Endodermal cell (in vitro differentiated cells): ENCODE data around the gene RHCE. TPM values are rescaled to one million over a fixed set of nuclear protein-coding genes. Genes with fewer than 3 reads are reported as not detected.

ENCODE experiments used
- DNase-seq: peaks from one replicate; pipeline ENCODE4 v3.0.0-alpha.2; 2017
- H3K27ac ChIP-seq: 2 replicates; pipeline ENCODE4 v1.5.1; 2013; ENCODE audit warnings: mild to moderate bottlenecking, low read depth, low read length, moderate library complexity
- H3K27me3 ChIP-seq: 2 replicates; pipeline ENCODE4 v1.6.1; 2013; ENCODE audit warnings: mild to moderate bottlenecking, low read length, moderate library complexity; ENCODE audit not compliant: insufficient read depth, control insufficient read depth, poor library complexity, severe bottlenecking
- H3K36me3 ChIP-seq: 2 replicates; pipeline ENCODE4 v1.7.0; 2013; ENCODE audit warnings: mild to moderate bottlenecking, low read length, moderate library complexity; ENCODE audit not compliant: control insufficient read depth, insufficient read depth
- H3K4me1 ChIP-seq: one replicate; pipeline ENCODE4 v1.7.0; 2013; ENCODE audit warnings: low read length; ENCODE audit not compliant: control insufficient read depth, insufficient read depth
- H3K4me3 ChIP-seq: 2 replicates; pipeline ENCODE4 v1.5.1; 2013; ENCODE audit warnings: mild to moderate bottlenecking, low read length, moderate library complexity
- H3K9ac ChIP-seq: 2 replicates; pipeline ENCODE4 v1.6.1; 2013; ENCODE audit warnings: mild to moderate bottlenecking, low read length, moderate library complexity; ENCODE audit not compliant: poor library complexity, severe bottlenecking; ENCODE audit errors: extremely low read depth
- H3K9me3 ChIP-seq: 2 replicates; pipeline ENCODE4 v1.6.1; 2013; ENCODE audit warnings: mild to moderate bottlenecking, low read length, moderate library complexity; ENCODE audit not compliant: control insufficient read depth
- H3K27ac Mint-ChIP-seq: 2 replicates; pipeline ENCODE4 v1.8.0; 2020; ENCODE audit warnings: mixed read lengths
- H3K27me3 Mint-ChIP-seq: 2 replicates; pipeline ENCODE4 v1.8.0; 2021; ENCODE audit warnings: mild to moderate bottlenecking, mixed read lengths; ENCODE audit not compliant: insufficient read depth
- H3K36me3 Mint-ChIP-seq: 2 replicates; pipeline ENCODE4 v1.8.0; 2020; ENCODE audit warnings: low read depth, mixed read lengths
- H3K4me1 Mint-ChIP-seq: 2 replicates; pipeline ENCODE4 v1.8.0; 2020; ENCODE audit warnings: mixed read lengths
- H3K4me3 Mint-ChIP-seq: 2 replicates; pipeline ENCODE4 v1.8.0; 2020; ENCODE audit warnings: mild to moderate bottlenecking, moderate library complexity, mixed read lengths
- H3K9me3 Mint-ChIP-seq: 2 replicates; pipeline ENCODE4 v1.8.0; 2020; ENCODE audit warnings: mild to moderate bottlenecking, mixed read lengths
- CTCF ChIP-seq: fragments of 200-600 bp; sonication (generic); conservative IDR thresholded peaks from 2 replicates; pipeline ENCODE4 v1.5.0; 2021; ENCODE audit warnings: antibody characterized with exemption, mild to moderate bottlenecking
- WGBS, 2 experiments: methylation state at CpG; one replicate each; pipeline versions ENCODE4 v1.1.5 to v1.1.7; 2013; ENCODE audit warnings: missing lambda C conversion rate in 2 of 2, mixed read lengths in 1 of 2; ENCODE audit not compliant: insufficient coverage in 1 of 2, insufficient read length in 1 of 2; 5-methylcytosine and 5-hydroxymethylcytosine counted together
- total RNA-seq, 2 donors: library from RNA; stranded (reverse); fragmentation: NEBNext Ultra II Directional in 1 of 2; extraction: Animal tissue kit (Norgen Biotek cat#: 25700) in 1 of 2; gene quantifications; 2 replicates in 1 of 2; 3 replicates in 1 of 2; pipeline ENCODE4 v1.2.1, GENCODE V29; 2021

Gene RHCE
- total RNA-seq, 2 donors from 2014 or later = 0.33 to 0.40 TPM

DNA sequence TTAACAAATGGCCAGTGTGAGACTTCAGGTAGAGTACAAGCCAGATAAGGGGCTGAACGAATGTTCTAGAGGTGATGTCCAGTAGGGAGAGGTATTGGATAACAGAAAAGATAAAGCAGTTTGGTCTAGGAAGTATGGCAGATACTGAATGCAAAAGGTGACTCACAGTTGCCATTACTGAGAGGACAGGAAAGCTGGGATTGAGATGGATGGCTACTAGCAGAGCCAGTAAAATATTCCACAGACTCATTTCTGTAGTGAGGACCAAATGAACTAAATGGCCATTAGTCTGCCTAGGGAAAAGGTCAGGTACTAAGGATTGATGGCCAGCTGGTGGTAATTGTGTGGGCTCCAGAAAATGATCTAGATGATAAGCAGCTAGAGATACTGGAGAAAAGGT lies 21.6 kb upstream of the RHCE start:
- Mint-ChIP-seq H3K4me1 (peaks cover 3% of the 10 kb centered on the region), H3K27me3 (no peaks in the 10 kb centered on the region), H3K4me3 (no peak overlapping the region), H3K27ac (no peak overlapping the region), H3K36me3 (no peaks in the 10 kb centered on the region), H3K9me3 (no peaks in the 10 kb centered on the region)
- Histone ChIP-seq H3K27ac (no peak overlapping the region), H3K4me3 (no peak overlapping the region), H3K27me3 (no peaks in the 10 kb centered on the region), H3K4me1 (no peaks in the 10 kb centered on the region), H3K9ac (no peak overlapping the region), H3K36me3 (peaks cover 5% of the 10 kb centered on the region), H3K9me3 (no peaks in the 10 kb centered on the region)
- WGBS, 2 experiments = 78 to 85% methylated on average over 1 of the region's 1 CpG
- DNase-seq = no peak
- no peak for TF ChIP-seq CTCF

- no peak overlapping the region for H3K4me3 ChIP-seq
- H3K4me1 ChIP-seq = peaks cover 2% of the 10 kb centered on the region
- Mint-ChIP-seq H3K9me3 (no peaks in the 10 kb centered on the region), H3K4me3 (no peak overlapping the region), H3K27me3 (no peaks in the 10 kb centered on the region), H3K36me3 (no peaks in the 10 kb centered on the region), H3K4me1 (peaks cover 7% of the 10 kb centered on the region), H3K27ac (no peak overlapping the region)
- H3K9me3 ChIP-seq = no peaks in the 10 kb centered on the region
- WGBS, 2 experiments = 82 to 83% methylated on average over 6 of the region's 6 CpGs
- no peak for DNase-seq
- H3K36me3 ChIP-seq = no peaks in the 10 kb centered on the region
- H3K27ac ChIP-seq = no peak overlapping the region
- H3K27me3 ChIP-seq = no peaks in the 10 kb centered on the region
- no peak overlapping the region for H3K9ac ChIP-seq
- TF ChIP-seq CTCF = no peak
These were observed 18.7 kb upstream of the RHCE start for GRCh38 chr1:25439287-25439686.

GRCh38 chr1:25437672-25438071 lies 17.0 kb upstream of the RHCE start:
- Histone ChIP-seq H3K9me3 (no peaks in the 10 kb centered on the region), H3K4me3 (no peak overlapping the region), H3K27ac (no peak overlapping the region), H3K36me3 (no peaks in the 10 kb centered on the region), H3K9ac (no peak overlapping the region), H3K27me3 (no peaks in the 10 kb centered on the region), H3K4me1 (peaks cover 2% of the 10 kb centered on the region)
- no peaks in the 10 kb centered on the region for H3K36me3 Mint-ChIP-seq
- H3K27ac Mint-ChIP-seq = no peak overlapping the region
- 93 to 97% methylated on average over 7 to 8 of the region's 8 CpGs for WGBS, 2 experiments
- no peak overlapping the region for H3K4me3 Mint-ChIP-seq
- H3K4me1 Mint-ChIP-seq = peaks cover 8% of the 10 kb centered on the region
- H3K27me3 Mint-ChIP-seq = no peaks in the 10 kb centered on the region
- DNase-seq = no peak
- no peaks in the 10 kb centered on the region for H3K9me3 Mint-ChIP-seq
- no peak for TF ChIP-seq CTCF
